NT2/D1 (cell line): ENCODE data around the gene AK8.

Experiments
- DNase-seq: peaks from one replicate; pipeline ENCODE4 v3.0.0-alpha.2; 2011; ENCODE audit warnings: low read depth, low spot score
- H3K27me3 ChIP-seq: 2 replicates; pipeline ENCODE4 v1.6.0; 2011; ENCODE audit warnings: mild to moderate bottlenecking; ENCODE audit not compliant: insufficient read length, insufficient read depth
- H3K36me3 ChIP-seq: 2 replicates; pipeline ENCODE4 v1.6.1; 2011; ENCODE audit warnings: mild to moderate bottlenecking, low read length, mixed read lengths; ENCODE audit not compliant: insufficient read depth, insufficient read length
- H3K4me1 ChIP-seq: 2 replicates; pipeline ENCODE4 v1.5.1; 2011; ENCODE audit not compliant: insufficient read depth, insufficient read length
- H3K4me3 ChIP-seq: 2 replicates; pipeline ENCODE4 v1.5.1; 2011; ENCODE audit warnings: low read depth; ENCODE audit not compliant: insufficient read length
- H3K9ac ChIP-seq: 2 replicates; pipeline ENCODE4 v1.6.0; 2011; ENCODE audit warnings: low read depth; ENCODE audit not compliant: insufficient read length
- H3K9me3 ChIP-seq: 2 replicates; pipeline ENCODE4 v1.5.1; 2011; ENCODE audit warnings: mild to moderate bottlenecking, low read length; ENCODE audit not compliant: insufficient read depth
- SUZ12 ChIP-seq: IDR thresholded peaks from 2 replicates; pipeline ENCODE4 v1.6.1; 2011; ENCODE audit not compliant: insufficient read length, insufficient read depth; ENCODE audit errors: extremely low read depth
- YY1 ChIP-seq: IDR thresholded peaks from 2 replicates; pipeline ENCODE4 v1.6.1; 2011; ENCODE audit not compliant: insufficient read length, insufficient read depth
- ZNF274 ChIP-seq: IDR thresholded peaks from 2 replicates; pipeline ENCODE4 v1.6.1; 2011; ENCODE audit warnings: mild to moderate bottlenecking, low read depth, low read length

Gene AK8

DNA sequence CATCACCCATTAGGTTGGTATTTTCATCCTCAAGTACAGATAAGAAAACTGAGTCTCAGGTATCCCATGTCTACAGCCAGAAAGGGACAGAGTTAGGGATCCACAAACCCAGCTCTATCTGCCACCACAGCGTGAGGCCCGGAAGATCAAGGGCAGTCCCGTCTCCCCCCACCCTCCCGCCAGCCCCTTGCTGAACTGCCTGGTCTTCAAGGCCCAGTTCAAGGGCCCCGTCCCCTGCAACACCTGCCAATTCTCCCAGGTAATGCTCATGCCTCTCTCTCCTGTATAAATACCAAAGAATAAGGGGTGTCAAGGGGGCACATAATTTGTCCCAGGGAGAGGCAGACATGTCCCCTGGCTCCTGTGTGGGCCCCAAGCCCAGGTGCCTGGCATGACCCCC lies 50.7 kb downstream of the AK8 start:
- Histone ChIP-seq H3K36me3 (no peaks in the 10 kb centered on the region), H3K27me3 (no peaks in the 10 kb centered on the region), H3K4me3 (no peak overlapping the region), H3K4me1 (no peaks in the 10 kb centered on the region), H3K9ac (no peak overlapping the region), H3K9me3 (no peaks in the 10 kb centered on the region)
- DNase-seq, result no peak
- no peak for TF ChIP-seq SUZ12
- TF ChIP-seq YY1, result no peak
- no peak for TF ChIP-seq ZNF274

DNA sequence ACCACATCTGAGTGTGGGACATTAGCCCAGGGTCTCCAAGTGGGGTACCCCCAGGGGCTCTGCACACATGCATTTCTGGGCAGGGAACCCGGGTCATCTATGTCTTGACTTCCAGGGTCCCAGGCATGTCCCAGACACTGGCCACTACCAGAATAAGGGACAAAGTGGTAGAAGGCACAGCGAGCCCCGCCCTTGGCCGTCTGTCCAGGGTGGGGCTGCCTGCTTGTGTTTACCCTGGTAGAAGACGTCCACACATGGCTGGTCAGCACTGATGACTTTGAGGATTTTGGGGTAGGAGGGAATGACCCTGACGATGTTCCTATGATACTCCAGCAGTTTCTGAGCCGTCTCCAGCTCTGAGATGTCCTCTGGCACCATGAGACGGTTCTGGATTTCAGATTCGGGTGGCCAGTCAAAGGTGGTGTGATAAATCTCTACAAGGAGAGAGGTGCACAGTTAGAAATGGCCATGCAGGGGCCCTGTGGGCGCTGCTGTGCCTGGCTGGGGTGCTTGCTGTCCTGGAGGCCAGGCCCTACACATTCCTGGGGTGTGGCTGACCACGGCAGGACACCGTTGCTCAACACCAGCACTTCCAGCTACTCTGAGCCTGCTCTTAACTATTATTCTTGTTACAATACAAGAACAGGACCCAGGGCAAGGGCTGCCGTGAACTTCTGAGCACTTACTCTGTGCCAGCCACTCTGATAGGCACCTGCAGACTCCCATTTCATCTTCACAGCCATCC lies 51.3 kb downstream of the AK8 start:
- Histone ChIP-seq H3K9me3 (no peaks in the 10 kb centered on the region), H3K27me3 (no peaks in the 10 kb centered on the region), H3K9ac (no peak overlapping the region), H3K4me3 (no peak overlapping the region), H3K36me3 (no peaks in the 10 kb centered on the region), H3K4me1 (no peaks in the 10 kb centered on the region)
- TF ChIP-seq SUZ12, result no peak
- TF ChIP-seq YY1, result no peak
- TF ChIP-seq ZNF274, result no peak
- no peak for DNase-seq

DNA sequence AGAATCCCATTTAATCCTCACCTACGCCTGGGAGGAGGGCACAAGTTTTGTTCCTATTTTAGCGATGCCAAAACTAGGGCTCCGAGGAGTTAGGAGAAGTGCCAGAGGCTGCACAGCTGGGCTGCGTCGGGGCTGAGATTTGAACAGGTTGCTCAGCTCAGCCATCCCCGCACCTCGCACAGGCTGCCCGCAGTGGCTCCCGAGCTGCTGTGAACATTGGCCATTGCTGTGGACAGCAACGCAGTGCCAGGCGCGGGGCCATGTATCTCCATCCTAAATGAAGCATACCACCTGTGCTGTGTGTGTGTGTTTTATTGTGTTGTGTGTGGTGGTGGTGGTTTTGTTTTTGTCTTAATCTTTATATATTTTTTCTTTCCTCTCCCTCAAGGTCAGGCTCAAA lies 52.0 kb downstream of the AK8 start:
- no peaks in the 10 kb centered on the region for H3K36me3 ChIP-seq
- no peaks in the 10 kb centered on the region for H3K9me3 ChIP-seq

DNA sequence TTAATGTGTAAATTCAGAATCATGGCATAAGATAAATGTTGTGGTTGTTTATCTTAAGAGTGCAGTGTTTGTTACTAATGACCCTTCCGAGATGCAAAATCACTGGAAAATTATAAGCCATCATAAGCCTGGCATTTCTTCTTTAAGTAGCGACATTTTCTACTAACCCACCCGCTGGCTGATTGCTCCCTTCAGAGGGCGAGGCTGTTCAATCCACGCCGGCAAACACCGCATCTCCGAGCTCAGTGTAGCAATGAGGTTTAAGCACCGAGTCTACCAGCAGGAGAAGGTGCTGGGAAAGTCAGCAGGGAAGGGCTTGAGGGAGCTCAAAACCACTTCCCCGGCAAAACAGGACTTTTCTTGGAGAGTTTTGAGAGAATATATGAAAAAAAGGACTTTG lies 52.7 kb downstream of the AK8 start:
- Histone ChIP-seq H3K36me3 (no peaks in the 10 kb centered on the region), H3K9me3 (no peaks in the 10 kb centered on the region), H3K27me3 (no peaks in the 10 kb centered on the region), H3K4me3 (no peak overlapping the region), H3K9ac (no peak overlapping the region), H3K4me1 (no peaks in the 10 kb centered on the region)
- no peak for TF ChIP-seq YY1
- TF ChIP-seq SUZ12, result no peak
- TF ChIP-seq ZNF274, result no peak
- no peak for DNase-seq

More for the DNA sequence above, 52.0 kb downstream of the AK8 start:
- H3K4me3 ChIP-seq, result no peak overlapping the region
- H3K27me3 ChIP-seq, result no peaks in the 10 kb centered on the region
- TF ChIP-seq ZNF274 (no peak), YY1 (no peak), SUZ12 (no peak)
- H3K4me1 ChIP-seq, result no peaks in the 10 kb centered on the region
- no peak overlapping the region for H3K9ac ChIP-seq
- no peak for DNase-seq

DNA sequence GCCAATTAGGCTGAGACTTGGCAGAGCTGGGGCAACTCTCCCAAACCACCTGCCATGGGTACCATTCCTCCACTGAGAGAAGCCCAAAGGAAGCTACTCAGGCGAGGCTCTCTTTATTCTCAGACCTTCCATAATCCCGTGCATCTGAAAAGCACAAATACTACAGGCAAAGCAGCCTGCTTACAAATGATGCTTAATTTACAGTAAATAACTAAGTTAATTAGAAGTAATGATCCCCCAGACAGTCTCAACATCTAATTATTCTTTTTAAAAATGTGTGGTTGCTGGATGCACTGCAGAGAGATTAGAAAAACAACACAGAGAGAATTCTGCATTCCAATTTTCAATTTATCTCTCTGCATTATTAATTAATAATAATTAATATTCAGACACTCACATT lies 53.1 kb downstream of the AK8 start:
- H3K4me1 ChIP-seq, result no peaks in the 10 kb centered on the region
- H3K4me3 ChIP-seq, result no peak overlapping the region
- H3K36me3 ChIP-seq, result no peaks in the 10 kb centered on the region
- no peaks in the 10 kb centered on the region for H3K27me3 ChIP-seq
- TF ChIP-seq SUZ12 (no peak), ZNF274 (no peak), YY1 (no peak)
- no peaks in the 10 kb centered on the region for H3K9me3 ChIP-seq
- no peak for DNase-seq
- no peak overlapping the region for H3K9ac ChIP-seq

DNA sequence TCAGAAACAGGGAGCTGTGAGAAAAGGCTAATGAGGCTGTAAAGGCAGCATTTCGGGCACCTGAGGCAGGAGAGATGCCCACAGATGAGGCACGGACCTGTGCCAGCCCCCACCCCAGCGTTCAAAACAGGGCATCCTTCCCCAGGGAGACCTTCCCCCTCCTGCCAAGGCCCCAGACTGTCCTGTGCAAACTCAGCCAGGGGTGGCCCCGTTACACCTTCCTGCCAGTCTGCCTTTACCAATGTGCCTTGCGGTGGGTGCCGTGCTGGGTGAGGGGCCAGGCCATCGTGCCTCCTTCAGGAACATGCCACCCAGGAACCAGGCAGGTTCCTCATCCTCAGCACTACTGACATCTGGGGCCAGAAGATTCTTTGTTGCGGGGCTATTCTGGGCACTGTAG lies 53.9 kb downstream of the AK8 start:
- TF ChIP-seq YY1 (no peak), SUZ12 (no peak), ZNF274 (no peak)
- Histone ChIP-seq H3K36me3 (no peaks in the 10 kb centered on the region), H3K4me1 (no peaks in the 10 kb centered on the region), H3K9ac (no peak overlapping the region), H3K4me3 (no peak overlapping the region), H3K9me3 (no peaks in the 10 kb centered on the region), H3K27me3 (no peaks in the 10 kb centered on the region)
- DNase-seq, result no peak

DNA sequence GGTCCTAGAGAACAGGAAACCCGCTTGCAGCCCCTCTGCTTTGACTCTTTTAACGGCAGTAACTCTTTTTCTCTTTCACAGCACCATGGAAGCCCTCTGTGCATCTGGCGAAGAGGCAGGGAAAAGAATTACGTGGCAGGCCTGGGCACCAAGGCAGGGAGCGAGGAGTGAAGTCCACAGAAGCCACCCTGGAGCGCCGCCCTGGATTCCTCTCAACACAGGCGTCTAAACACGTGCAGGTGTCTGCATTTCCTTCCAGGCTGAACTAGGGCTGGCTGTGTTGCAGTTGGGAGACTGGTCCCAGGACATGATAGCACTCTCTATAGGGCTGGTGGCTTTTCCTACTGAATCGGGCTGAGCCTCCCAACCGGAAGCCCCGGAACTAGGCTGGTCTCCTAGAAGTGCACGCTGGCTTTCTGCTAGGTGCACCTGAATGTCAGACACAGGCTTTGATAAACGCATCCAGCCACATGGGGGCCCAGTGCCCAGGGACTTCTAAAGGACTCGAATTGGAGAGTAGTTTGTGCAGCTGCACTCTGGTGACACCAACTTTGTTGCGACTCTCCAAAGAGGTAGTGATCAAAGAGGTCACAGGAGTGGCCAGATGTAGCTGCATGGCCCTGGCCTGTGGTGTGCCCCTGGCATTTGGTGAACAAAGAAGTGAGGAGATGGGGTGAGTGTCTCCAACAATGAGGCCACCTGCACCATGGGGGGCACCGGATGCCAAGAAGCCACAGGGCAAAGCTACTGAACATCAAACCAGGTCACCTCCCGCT lies 54.5 kb downstream of the AK8 start:
- no peak for TF ChIP-seq ZNF274
- no peak for TF ChIP-seq YY1
- no peak for TF ChIP-seq SUZ12
- Histone ChIP-seq H3K9ac (no peak overlapping the region), H3K36me3 (no peaks in the 10 kb centered on the region), H3K4me1 (no peaks in the 10 kb centered on the region), H3K4me3 (no peak overlapping the region), H3K9me3 (no peaks in the 10 kb centered on the region), H3K27me3 (no peaks in the 10 kb centered on the region)
- DNase-seq, result no peak
